HG02588 (cell line): ENCODE results near the gene CXCL14.
"Not testable (repeated sequence)": the region's sequence is repeated elsewhere in the genome, so short reads cannot be mapped to it uniquely, and the experiment has no call there.

ENCODE experiments used
- ATAC-seq: cut with Tn5 transposase; IDR thresholded peaks from one replicate; pipeline ENCODE4 v1.9.1; 2021; ENCODE audit warnings: mild to moderate bottlenecking, moderate library complexity; ENCODE audit not compliant: unreplicated experiment

The CXCL14 gene

GRCh38 chr5:135546912-135547311, 31.9 kb downstream of the CXCL14 start:
- no peak for ATAC-seq

- ATAC-seq: no peak
These were observed 32.7 kb downstream of the CXCL14 start for GRCh38 chr5:135546101-135546500.

GRCh38 chr5:135545099-135545498, 33.7 kb downstream of the CXCL14 start:
- ATAC-seq: no peak

- ATAC-seq: no peak
These were observed 35.1 kb downstream of the CXCL14 start for GRCh38 chr5:135543485-135544304.

- ATAC-seq: no peak
These were observed 35.7 kb downstream of the CXCL14 start for GRCh38 chr5:135543001-135543484.

GRCh38 chr5:135541807-135542502, 36.8 kb downstream of the CXCL14 start:
- no peak for ATAC-seq

GRCh38 chr5:135539430-135540005, 39.3 kb downstream of the CXCL14 start:
- no peak for ATAC-seq

GRCh38 chr5:135538261-135538660, 40.5 kb downstream of the CXCL14 start:
- ATAC-seq: no peak

- ATAC-seq: no peak
These were observed 41.0 kb downstream of the CXCL14 start for GRCh38 chr5:135537745-135538144.

GRCh38 chr5:135537271-135537670, 41.5 kb downstream of the CXCL14 start:
- no peak for ATAC-seq

- no peak for ATAC-seq
These were observed 42.7 kb downstream of the CXCL14 start, which contains the start of gene NEUROG1 for GRCh38 chr5:135535820-135536801. Gene NEUROG1, minus strand, starts transcription at chr5:135535964. Its CDS starts 274 bp downstream, at chr5:135535690.

GRCh38 chr5:135535420-135535819, 43.4 kb downstream of the CXCL14 start:
- ATAC-seq: no peak

GRCh38 chr5:135534609-135535419, 44.0 kb downstream of the CXCL14 start:
- no peak for ATAC-seq

- no peak for ATAC-seq
These were observed 45.0 kb downstream of the CXCL14 start for GRCh38 chr5:135533794-135534193.

- no peak for ATAC-seq
These were observed 45.5 kb downstream of the CXCL14 start for GRCh38 chr5:135533334-135533733.

- ATAC-seq: not testable (repeated sequence)
These were observed 49.2 kb downstream of the CXCL14 start for GRCh38 chr5:135529576-135529975.

- no peak for ATAC-seq
These were observed 51.9 kb downstream of the CXCL14 start for GRCh38 chr5:135526924-135527323.

- ATAC-seq: no peak
These were observed 56.8 kb downstream of the CXCL14 start for GRCh38 chr5:135521964-135522363.
